HG03066 (cell line): Measurements from ENCODE around the gene TKT.
"Not testable (repeated sequence)": the region's sequence is repeated elsewhere in the genome, so short reads cannot be mapped to it uniquely, and the experiment has no call there.

Experiments
- ATAC-seq: cut with Tn5 transposase; IDR thresholded peaks from one replicate; pipeline ENCODE4 v1.9.1; 2021; ENCODE audit warnings: low read depth; ENCODE audit not compliant: unreplicated experiment

Gene TKT

GRCh38 chr3:53255775-53256703 is at the start of gene TKT:
TSS of gene TKT (minus strand) at chr3:53256022. CDS start at chr3:53255942, 80 bp downstream.
- peak; percentile 49 for ATAC-seq

GRCh38 chr3:53303957-53304356 is 48.1 kb upstream of the TKT start:
- ATAC-seq: no peak

- ATAC-seq: no peak
Observed at GRCh38 chr3:53303549-53303948, 47.7 kb upstream of the TKT start.

- no peak for ATAC-seq
Observed at GRCh38 chr3:53300826-53301225, 45.0 kb upstream of the TKT start.

GRCh38 chr3:53299611-53300023 is 43.8 kb upstream of the TKT start:
- not testable (repeated sequence) for ATAC-seq

GRCh38 chr3:53295410-53295809 is 39.6 kb upstream of the TKT start:
- ATAC-seq: no peak

GRCh38 chr3:53293867-53294266 is 38.0 kb upstream of the TKT start:
- no peak for ATAC-seq

GRCh38 chr3:53288214-53288613 is 32.4 kb upstream of the TKT start:
- ATAC-seq: no peak

- ATAC-seq: no peak
Observed at GRCh38 chr3:53287131-53287629, 31.4 kb upstream of the TKT start.

GRCh38 chr3:53286727-53287126 is 30.9 kb upstream of the TKT start:
- no peak for ATAC-seq

- no peak for ATAC-seq
Observed at GRCh38 chr3:53282581-53282980, 26.8 kb upstream of the TKT start.

- no peak for ATAC-seq
Observed at GRCh38 chr3:53278667-53279066, 22.8 kb upstream of the TKT start.

GRCh38 chr3:53274938-53275605 is 19.2 kb upstream of the TKT start:
- no peak for ATAC-seq

GRCh38 chr3:53273146-53273670 is 17.4 kb upstream of the TKT start:
- ATAC-seq: no peak

GRCh38 chr3:53269888-53270880 is 14.4 kb upstream of the TKT start:
- ATAC-seq: peak; percentile 61

GRCh38 chr3:53269193-53269592 is 13.4 kb upstream of the TKT start:
- not testable (repeated sequence) for ATAC-seq

- ATAC-seq: no peak
Observed at GRCh38 chr3:53267766-53268165, 11.9 kb upstream of the TKT start.

- no peak for ATAC-seq
Observed at GRCh38 chr3:53264718-53265117, 8.9 kb upstream of the TKT start.

- ATAC-seq: no peak
Observed at GRCh38 chr3:53263907-53264306, 8.1 kb upstream of the TKT start.

GRCh38 chr3:53261712-53262111 is 5.9 kb upstream of the TKT start:
- ATAC-seq: no peak
